DOHH2 (cell line): ENCODE measurements around the gene ZNF462.

Source experiments
- H3F3A ChIP-seq: fragments of 200-600 bp; sonication (generic), shearing (Covaris generic); 2 replicates; pipeline ENCODE4 v1.6.0; 2016; ENCODE audit warnings: antibody characterized with exemption, mild to moderate bottlenecking; ENCODE audit not compliant: control insufficient read depth, insufficient read depth
- H3K27ac ChIP-seq: fragments of 200-600 bp; sonication (generic); 2 replicates; pipeline ENCODE4 v1.5.1; 2014; ENCODE audit warnings: low read depth, mild to moderate bottlenecking, low read length, moderate library complexity
- H3K27me3 ChIP-seq: fragments of 200-600 bp; sonication (generic); 2 replicates; pipeline ENCODE4 v1.6.1; 2014; ENCODE audit warnings: mild to moderate bottlenecking, low read length, mixed read lengths; ENCODE audit not compliant: control insufficient read depth
- H3K36me3 ChIP-seq: fragments of 200-600 bp; sonication (generic); 2 replicates; pipeline ENCODE4 v1.6.1; 2014; ENCODE audit warnings: mild to moderate bottlenecking, low read length, moderate library complexity, mixed read lengths; ENCODE audit not compliant: control insufficient read depth
- H3K4me1 ChIP-seq: fragments of 200-600 bp; sonication (generic); 2 replicates; pipeline ENCODE4 v1.6.1; 2014; ENCODE audit warnings: mild to moderate bottlenecking, low read length, mixed read lengths; ENCODE audit not compliant: control insufficient read depth
- H3K4me2 ChIP-seq: fragments of 200-600 bp; sonication (generic); 2 replicates; pipeline ENCODE4 v1.6.0; 2014; ENCODE audit warnings: mild to moderate bottlenecking, low read length, moderate library complexity
- H3K4me3 ChIP-seq: fragments of 200-600 bp; sonication (generic); 2 replicates; pipeline ENCODE4 v1.5.1; 2014; ENCODE audit warnings: mild to moderate bottlenecking, low read length, mixed read lengths
- H3K79me2 ChIP-seq: fragments of 200-600 bp; sonication (generic); 2 replicates; pipeline ENCODE4 v1.6.1; 2014; ENCODE audit warnings: mild to moderate bottlenecking, low read length, mixed read lengths; ENCODE audit not compliant: control insufficient read depth
- H3K9me2 ChIP-seq: fragments of 200-600 bp; sonication (generic); replicated peaks from 2 replicates; pipeline ENCODE4 v1.6.1; 2014; ENCODE audit warnings: mild to moderate bottlenecking, low read length, mixed read lengths; ENCODE audit not compliant: control insufficient read depth
- H3K9me3 ChIP-seq: fragments of 200-600 bp; sonication (generic); 2 replicates; pipeline ENCODE4 v1.6.1; 2014; ENCODE audit warnings: antibody characterized with exemption, low read length, mixed read lengths; ENCODE audit not compliant: control insufficient read depth, insufficient read depth
- H4K20me1 ChIP-seq: fragments of 200-600 bp; sonication (generic); 2 replicates; pipeline ENCODE4 v1.6.0; 2014; ENCODE audit warnings: low read depth, mild to moderate bottlenecking, antibody characterized with exemption, low read length, moderate library complexity; ENCODE audit not compliant: control insufficient read depth, insufficient read depth
- CTCF ChIP-seq: fragments of 200-600 bp; sonication (generic); IDR thresholded peaks from one replicate; pipeline ENCODE4 v1.5.1; 2014; ENCODE audit warnings: antibody characterized with exemption, mild to moderate bottlenecking, low read depth, low read length; ENCODE audit not compliant: poor library complexity, severe bottlenecking
- EZH2phosphoT487 ChIP-seq: fragments of 200-600 bp; sonication (generic); IDR thresholded peaks from 2 replicates; pipeline ENCODE4 v1.6.1; 2017; ENCODE audit warnings: borderline replicate concordance, mild to moderate bottlenecking, antibody characterized with exemption, low read length, moderate library complexity, mixed read lengths

ZNF462 gene

DNA sequence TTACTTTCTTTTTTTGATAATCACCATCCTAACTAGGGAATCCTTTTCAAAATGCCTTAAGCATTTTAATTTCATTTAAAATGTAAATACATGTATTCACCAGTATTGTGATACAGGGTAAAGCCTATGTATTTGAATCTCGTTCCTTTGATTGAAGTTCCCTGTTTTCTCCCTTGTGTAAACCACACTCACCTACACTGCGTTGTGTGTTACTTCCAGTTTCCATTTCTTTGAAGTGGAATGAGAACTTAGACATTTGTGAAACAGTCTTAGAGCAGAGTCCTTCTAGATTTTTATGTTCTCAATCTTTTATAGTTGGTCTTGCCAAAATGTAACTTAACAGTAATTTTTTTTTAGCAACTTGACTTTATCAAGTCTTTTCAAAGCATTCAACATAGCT is 101.4 kb downstream of the ZNF462 start:
- Histone ChIP-seq H3K4me1 (no peaks in the 10 kb centered on the region), H3K9me3 (no peaks in the 10 kb centered on the region), H3K79me2 (no peaks in the 10 kb centered on the region), H3K4me2 (no peak overlapping the region), H3F3A (no peaks in the 10 kb centered on the region), H3K36me3 (no peaks in the 10 kb centered on the region), H3K4me3 (no peak overlapping the region), H3K27ac (no peak overlapping the region), H3K9me2 (no peaks in the 10 kb centered on the region), H4K20me1 (no peaks in the 10 kb centered on the region), H3K27me3 (no peaks in the 10 kb centered on the region)
- no peak for TF ChIP-seq CTCF
- no peak for TF ChIP-seq EZH2phosphoT487

- no peaks in the 10 kb centered on the region for H4K20me1 ChIP-seq
- no peaks in the 10 kb centered on the region for H3K9me3 ChIP-seq
- H3K27ac ChIP-seq, result no peak overlapping the region
- no peaks in the 10 kb centered on the region for H3K27me3 ChIP-seq
- no peaks in the 10 kb centered on the region for H3K9me2 ChIP-seq
- H3K36me3 ChIP-seq, result no peaks in the 10 kb centered on the region
- no peak for TF ChIP-seq CTCF
- no peak for TF ChIP-seq EZH2phosphoT487
- H3K79me2 ChIP-seq, result no peaks in the 10 kb centered on the region
- H3F3A ChIP-seq, result no peaks in the 10 kb centered on the region
- H3K4me2 ChIP-seq, result no peak overlapping the region
- no peak overlapping the region for H3K4me3 ChIP-seq
- no peaks in the 10 kb centered on the region for H3K4me1 ChIP-seq
Observed at GRCh38 chr9:106964822-106965525, 102.0 kb downstream of the ZNF462 start.

DNA sequence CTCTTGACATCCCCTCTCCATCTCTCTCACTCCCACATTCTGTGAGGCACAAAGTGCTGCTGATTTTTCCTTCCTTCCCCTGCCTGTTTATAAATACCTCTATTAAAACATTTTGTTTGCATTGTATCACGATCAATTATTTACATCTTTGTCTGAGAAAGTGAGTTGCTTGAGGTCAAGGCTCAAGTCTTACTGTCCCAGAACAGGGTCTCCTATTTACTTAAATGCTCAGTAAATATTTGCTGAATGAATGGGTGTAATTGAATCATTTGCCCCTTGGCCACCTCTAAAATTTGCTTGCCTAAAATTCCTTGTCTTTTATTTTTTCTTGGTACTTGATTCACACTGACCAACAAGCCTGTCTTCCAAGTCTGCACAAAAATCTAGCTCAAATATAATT is 103.5 kb downstream of the ZNF462 start:
- TF ChIP-seq EZH2phosphoT487, result no peak
- no peak for TF ChIP-seq CTCF

More for the DNA sequence above, 103.5 kb downstream of the ZNF462 start:
- H3K9me3 ChIP-seq, result no peaks in the 10 kb centered on the region
- H3K36me3 ChIP-seq, result no peaks in the 10 kb centered on the region
- no peak overlapping the region for H3K4me2 ChIP-seq
- no peak overlapping the region for H3K27ac ChIP-seq
- no peak overlapping the region for H3K4me3 ChIP-seq
- no peaks in the 10 kb centered on the region for H3K4me1 ChIP-seq
- H3F3A ChIP-seq, result no peaks in the 10 kb centered on the region
- H3K9me2 ChIP-seq, result no peaks in the 10 kb centered on the region
- no peaks in the 10 kb centered on the region for H3K27me3 ChIP-seq
- H3K79me2 ChIP-seq, result no peaks in the 10 kb centered on the region
- H4K20me1 ChIP-seq, result no peaks in the 10 kb centered on the region
